ENCODE results near the gene VPS4B.
A peak's percentile ranks its signal among the peaks of the same experiment; 100 is the strongest.

VPS4B gene

DNA sequence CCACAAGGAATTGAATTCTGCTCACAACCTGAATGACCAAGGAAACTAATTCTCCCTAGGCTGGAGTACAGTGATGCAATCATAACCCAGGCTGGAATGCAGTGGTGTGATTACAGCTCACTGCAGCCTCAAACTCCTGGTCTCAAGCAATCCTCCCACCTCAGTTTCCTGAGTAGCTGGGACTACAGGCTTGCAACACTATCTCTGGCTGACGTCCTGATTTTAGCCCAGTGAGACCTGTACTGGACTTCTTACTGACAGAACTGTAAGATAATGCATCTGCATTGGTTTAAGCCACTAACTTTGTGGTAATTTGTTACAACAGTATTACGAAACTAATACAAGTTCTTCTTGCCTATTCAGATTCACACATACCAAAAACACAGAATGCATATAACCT lies 45.7 kb downstream of the VPS4B start:
- TF ChIP-seq, protein P1, sequence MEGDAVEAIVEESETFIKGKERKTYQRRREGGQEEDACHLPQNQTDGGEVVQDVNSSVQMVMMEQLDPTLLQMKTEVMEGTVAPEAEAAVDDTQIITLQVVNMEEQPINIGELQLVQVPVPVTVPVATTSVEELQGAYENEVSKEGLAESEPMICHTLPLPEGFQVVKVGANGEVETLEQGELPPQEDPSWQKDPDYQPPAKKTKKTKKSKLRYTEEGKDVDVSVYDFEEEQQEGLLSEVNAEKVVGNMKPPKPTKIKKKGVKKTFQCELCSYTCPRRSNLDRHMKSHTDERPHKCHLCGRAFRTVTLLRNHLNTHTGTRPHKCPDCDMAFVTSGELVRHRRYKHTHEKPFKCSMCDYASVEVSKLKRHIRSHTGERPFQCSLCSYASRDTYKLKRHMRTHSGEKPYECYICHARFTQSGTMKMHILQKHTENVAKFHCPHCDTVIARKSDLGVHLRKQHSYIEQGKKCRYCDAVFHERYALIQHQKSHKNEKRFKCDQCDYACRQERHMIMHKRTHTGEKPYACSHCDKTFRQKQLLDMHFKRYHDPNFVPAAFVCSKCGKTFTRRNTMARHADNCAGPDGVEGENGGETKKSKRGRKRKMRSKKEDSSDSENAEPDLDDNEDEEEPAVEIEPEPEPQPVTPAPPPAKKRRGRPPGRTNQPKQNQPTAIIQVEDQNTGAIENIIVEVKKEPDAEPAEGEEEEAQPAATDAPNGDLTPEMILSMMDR (IDR thresholded peaks at IDR 0.05; ENCODE audit: borderline replicate concordance, insufficient read depth, low read depth, low read length): no peak
- no peak overlapping the region for H3K4me3 ChIP-seq (ENCODE audit: low read depth, low read length)

DNA sequence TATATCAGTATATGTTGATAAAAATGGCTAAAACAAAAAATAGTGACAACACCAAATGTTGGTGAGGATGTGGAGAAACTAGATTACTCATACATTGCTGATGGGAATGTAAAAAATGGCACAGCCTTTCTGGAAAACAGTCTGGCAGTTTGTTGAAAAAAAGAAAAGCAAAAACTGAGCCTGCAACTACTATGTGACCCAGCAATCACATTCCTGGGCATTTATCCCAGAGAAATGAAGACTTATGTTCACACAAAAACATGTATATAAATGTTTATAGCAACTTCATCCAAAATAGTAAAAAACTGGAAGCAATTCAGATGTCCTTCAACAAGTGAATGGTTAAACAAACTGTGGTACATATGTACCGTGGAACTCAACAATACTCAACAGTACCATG lies 47.7 kb downstream of the VPS4B start:
- TF ChIP-seq, protein P1 (IDR thresholded peaks at IDR 0.05; ENCODE audit: borderline replicate concordance, insufficient read depth, low read depth, low read length): no peak
- no peak overlapping the region for H3K4me3 ChIP-seq (ENCODE audit: low read depth, low read length)

DNA sequence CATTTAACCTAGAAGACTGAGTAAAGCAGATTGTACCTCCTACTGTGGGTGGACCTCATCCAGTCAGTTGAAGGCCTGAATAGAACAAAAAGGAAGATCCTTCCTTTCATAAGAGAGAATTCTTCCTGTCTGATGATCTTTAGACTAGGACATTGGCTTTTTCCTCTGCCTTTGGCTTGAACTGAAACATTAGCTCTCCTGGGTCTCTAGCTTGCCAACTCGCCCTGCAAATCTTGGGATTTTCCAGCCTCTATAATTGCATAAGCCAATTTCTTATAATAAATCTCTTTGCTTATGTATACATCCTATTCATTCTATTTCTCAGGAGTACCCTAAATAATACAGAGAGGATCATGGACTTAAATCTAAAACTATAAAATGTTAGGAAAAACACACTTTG lies 49.1 kb downstream of the VPS4B start:
- no peak overlapping the region for H3K4me3 ChIP-seq (ENCODE audit: low read depth, low read length)
- TF ChIP-seq, protein P1 (IDR thresholded peaks at IDR 0.05; ENCODE audit: borderline replicate concordance, insufficient read depth, low read depth, low read length): no peak

DNA sequence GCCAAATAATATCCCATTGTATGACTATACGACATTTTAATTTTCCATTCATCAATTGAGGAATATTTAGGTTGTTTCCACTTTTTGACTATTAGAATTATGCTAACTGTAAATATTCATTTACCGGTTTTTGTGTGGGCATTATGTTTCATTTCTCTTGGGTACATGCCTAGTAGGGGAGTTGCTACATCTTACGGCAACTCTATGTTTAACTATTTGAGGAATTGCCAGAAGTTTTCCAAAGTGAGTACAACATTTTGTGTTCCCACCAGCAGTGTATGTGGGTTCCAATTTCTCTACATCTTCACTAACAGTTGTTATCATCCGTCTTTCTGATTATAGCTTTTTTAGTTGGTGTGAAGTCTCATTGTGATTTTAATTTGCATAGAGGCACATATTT lies 53.7 kb downstream of the VPS4B start:
- TF ChIP-seq, protein P1 (IDR thresholded peaks at IDR 0.05; ENCODE audit: borderline replicate concordance, insufficient read depth, low read depth, low read length): no peak
- no peak overlapping the region for H3K4me3 ChIP-seq (ENCODE audit: low read depth, low read length)

DNA sequence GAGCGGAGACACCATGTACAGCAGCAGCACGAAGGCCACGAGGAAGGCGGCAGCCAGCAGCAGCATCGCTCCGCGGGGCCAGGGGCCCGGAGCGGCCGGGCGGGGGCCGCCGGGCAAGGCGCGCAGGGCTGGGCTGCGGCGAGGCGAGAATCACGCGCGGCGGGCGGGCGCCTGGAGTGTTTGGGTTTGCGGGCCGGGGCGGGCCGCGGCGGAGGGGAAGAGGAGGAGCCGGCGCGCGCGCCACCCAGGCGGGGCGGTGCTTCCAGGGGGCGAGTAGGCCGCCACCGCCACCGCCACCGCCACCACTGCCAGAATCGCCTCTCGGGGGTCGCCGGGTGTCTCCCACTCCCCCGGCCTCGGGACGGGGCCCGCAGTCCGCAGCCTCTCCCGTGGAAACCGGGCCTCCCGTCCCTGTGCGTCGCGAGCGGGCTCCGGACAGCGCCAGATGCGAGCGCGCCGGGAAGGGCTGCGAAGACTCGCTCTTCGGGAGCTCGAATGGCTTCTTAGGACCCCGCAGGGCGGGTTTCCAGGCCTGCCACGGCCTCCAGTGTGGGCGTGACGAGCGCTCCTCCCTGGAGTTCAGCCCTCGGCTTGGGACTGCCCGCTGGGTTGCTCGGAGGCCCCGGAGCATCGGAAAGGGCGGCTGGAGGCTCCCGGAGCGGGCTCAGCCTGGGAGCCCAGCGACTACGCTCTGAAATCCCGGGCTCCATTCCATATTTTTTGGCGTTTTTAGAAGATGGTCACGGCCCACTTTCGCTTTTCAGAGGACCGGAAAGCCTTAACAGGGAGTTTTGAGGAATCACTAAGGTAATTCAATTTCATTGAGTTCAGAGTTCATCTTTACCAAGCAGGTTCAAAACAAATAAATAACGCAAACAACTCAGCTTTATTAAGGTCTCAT lies 55.0 kb downstream of the VPS4B start, which contains the start of gene KDSR:
Gene KDSR (minus strand): TSS at position 154 of the 901 bp plus-strand sequence. CDS start 88 bp downstream, at position 66.
- peak within 1 kb of the TSS; percentile 91 for H3K4me3 ChIP-seq (ENCODE audit: low read depth, low read length)
- TF ChIP-seq, protein P1 (IDR thresholded peaks at IDR 0.05; ENCODE audit: borderline replicate concordance, insufficient read depth, low read depth, low read length): no peak

DNA sequence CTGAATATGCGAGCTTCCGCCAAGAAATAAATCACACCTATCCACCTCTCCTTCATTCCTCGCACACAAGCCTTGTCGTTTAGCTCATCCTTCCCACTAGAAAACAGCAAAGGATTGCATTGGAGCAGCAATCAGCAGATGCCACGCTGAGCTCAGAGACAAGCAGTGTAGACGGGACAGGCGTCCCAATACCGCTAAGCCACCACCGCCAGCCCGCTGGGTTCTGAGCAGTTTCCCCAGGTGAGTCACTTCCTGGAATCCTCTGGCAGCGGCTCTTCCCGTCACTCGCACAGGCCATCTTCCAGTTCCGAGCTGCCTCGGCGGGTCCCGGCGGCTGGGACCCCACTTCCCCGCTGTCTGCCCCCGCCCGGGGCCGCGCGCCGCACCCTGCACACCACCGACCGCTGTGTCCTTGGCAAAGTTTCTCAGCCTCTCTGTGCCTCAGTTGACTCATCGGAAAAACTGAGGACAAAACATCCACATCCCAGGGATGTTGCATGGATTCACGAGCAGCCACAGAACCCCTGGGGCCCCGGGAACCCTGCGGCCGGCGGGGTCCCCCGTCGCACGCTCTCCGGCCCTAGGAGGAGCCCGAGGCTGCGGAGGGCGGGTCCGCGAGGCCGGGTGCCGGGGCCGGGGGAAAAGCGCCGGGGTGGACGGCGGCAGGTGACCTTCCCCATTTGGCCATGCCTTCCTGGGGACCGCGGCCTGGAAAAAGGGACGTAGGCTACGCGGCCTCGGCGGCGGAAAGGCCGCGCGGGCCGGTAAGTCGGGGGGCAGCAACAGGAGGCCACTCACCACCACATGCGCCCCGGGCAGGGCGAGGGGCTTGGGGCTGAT lies 55.8 kb downstream of the VPS4B start:
- peak overlapping the region; percentile 91 for H3K4me3 ChIP-seq (ENCODE audit: low read depth, low read length)
- TF ChIP-seq, protein P1 (IDR thresholded peaks at IDR 0.05; ENCODE audit: borderline replicate concordance, insufficient read depth, low read depth, low read length): no peak
